BE2C (cell line): ENCODE results near the gene RANBP10.
A peak's percentile ranks its signal among the peaks of the same experiment; 100 is the strongest.

Experiments
- DNase-seq: peaks from one replicate; pipeline ENCODE4 v3.0.0-alpha.2; 2020
- H3K27me3 ChIP-seq: fragments of 250-450 bp; sonication (Bioruptor Pico); 2 replicates; pipeline ENCODE4 v1.5.1; 2020; ENCODE audit warnings: mild to moderate bottlenecking
- H3K36me3 ChIP-seq: fragments of 250-450 bp; sonication (Bioruptor Pico); 2 replicates; pipeline ENCODE4 v1.5.1; 2020; ENCODE audit warnings: mild to moderate bottlenecking
- H3K4me1 ChIP-seq: fragments of 250-450 bp; sonication (Bioruptor Pico); 2 replicates; pipeline ENCODE4 v1.5.1; 2020
- H3K4me3 ChIP-seq: 2 replicates; pipeline ENCODE4 v1.5.1; 2011; ENCODE audit warnings: low read depth, low read length
- H3K9me3 ChIP-seq: fragments of 250-450 bp; sonication (Bioruptor Pico); 2 replicates; pipeline ENCODE4 v1.5.1; 2020
- TF ChIP-seq, protein P1 (sequence below): IDR thresholded peaks from 2 replicates; pipeline ENCODE4 v1.5.1; 2012; ENCODE audit warnings: mild to moderate bottlenecking, low read depth, low read length

RANBP10 gene

DNA sequence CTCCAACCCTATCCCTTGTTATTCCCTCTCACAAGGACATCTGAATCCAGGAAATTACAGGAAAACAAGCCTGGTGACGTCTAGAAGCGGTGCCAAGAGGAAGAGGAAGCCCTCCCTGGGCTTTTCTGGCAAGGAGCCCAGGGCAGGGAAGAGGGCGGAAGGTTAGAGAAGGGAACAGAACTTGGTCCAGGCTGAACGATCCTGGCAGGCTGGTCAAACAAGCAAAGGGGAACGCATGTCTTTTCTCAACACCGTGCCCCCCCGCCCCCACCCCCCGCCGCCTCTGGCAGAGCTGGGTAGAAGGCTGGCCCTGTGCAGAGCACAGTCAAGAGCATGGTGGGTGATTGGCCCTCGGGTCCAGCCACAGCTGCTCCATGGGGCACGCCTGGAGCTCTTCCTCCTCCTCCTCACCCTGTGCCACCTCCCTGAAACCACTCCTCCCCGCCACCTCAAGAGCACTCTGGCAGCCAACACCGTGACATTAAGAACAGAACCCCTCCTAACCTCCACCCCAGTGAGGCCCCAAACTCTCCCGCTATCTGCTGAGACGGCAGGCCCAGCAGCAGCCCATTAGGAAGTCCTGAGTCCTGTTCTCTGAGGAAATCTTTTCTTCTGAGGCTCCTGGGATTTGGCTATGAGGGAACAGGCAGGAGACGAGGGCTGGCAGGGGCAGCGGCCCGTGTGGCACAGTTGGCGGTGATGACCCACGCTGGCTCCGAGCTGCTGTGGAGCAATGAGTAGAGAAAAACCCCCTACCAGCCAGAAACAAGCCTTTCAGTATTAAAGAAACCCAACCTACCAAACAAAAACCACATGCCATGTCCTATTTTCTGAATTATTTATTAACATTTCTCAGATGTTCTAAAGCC is 132.4 kb downstream of the RANBP10 start:
- Histone ChIP-seq H3K4me3 (no peak overlapping the region), H3K36me3 (no peaks in the 10 kb centered on the region), H3K9me3 (no peaks in the 10 kb centered on the region), H3K4me1 (peaks cover 11% of the 10 kb centered on the region), H3K27me3 (no peaks in the 10 kb centered on the region)
- TF ChIP-seq, protein P1, sequence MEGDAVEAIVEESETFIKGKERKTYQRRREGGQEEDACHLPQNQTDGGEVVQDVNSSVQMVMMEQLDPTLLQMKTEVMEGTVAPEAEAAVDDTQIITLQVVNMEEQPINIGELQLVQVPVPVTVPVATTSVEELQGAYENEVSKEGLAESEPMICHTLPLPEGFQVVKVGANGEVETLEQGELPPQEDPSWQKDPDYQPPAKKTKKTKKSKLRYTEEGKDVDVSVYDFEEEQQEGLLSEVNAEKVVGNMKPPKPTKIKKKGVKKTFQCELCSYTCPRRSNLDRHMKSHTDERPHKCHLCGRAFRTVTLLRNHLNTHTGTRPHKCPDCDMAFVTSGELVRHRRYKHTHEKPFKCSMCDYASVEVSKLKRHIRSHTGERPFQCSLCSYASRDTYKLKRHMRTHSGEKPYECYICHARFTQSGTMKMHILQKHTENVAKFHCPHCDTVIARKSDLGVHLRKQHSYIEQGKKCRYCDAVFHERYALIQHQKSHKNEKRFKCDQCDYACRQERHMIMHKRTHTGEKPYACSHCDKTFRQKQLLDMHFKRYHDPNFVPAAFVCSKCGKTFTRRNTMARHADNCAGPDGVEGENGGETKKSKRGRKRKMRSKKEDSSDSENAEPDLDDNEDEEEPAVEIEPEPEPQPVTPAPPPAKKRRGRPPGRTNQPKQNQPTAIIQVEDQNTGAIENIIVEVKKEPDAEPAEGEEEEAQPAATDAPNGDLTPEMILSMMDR = no peak
- peak; percentile 46 for DNase-seq
